Mesothelial cell of epicardium (in vitro differentiated cells): ENCODE results near the gene TEX35. TPM values are rescaled to one million over a fixed set of nuclear protein-coding genes. Genes with fewer than 3 reads are reported as not detected.
A peak's percentile ranks its signal among the peaks of the same experiment; 100 is the strongest.

Source experiments
- DNase-seq, 2 experiments: peaks; one replicate each; pipeline ENCODE4 v3.0.0; 2021; ENCODE audit warnings: low spot score in 2 of 2; ENCODE audit not compliant: unreplicated experiment in 2 of 2
- H3K27ac Mint-ChIP-seq: 2 replicates; pipeline ENCODE4 v1.8.0; 2021; ENCODE audit warnings: mixed read lengths
- H3K27me3 Mint-ChIP-seq: 2 replicates; pipeline ENCODE4 v1.8.0; 2021; ENCODE audit warnings: low read depth, mixed read lengths
- H3K36me3 Mint-ChIP-seq: 2 replicates; pipeline ENCODE4 v1.8.0; 2021; ENCODE audit warnings: mixed read lengths
- H3K4me1 Mint-ChIP-seq: 2 replicates; pipeline ENCODE4 v1.8.0; 2021; ENCODE audit warnings: mixed read lengths
- H3K4me3 Mint-ChIP-seq: 2 replicates; pipeline ENCODE4 v1.8.0; 2021; ENCODE audit warnings: mild to moderate bottlenecking, moderate library complexity, mixed read lengths
- H3K9me3 Mint-ChIP-seq: 2 replicates; pipeline ENCODE4 v1.8.0; 2021; ENCODE audit warnings: mixed read lengths
- total RNA-seq: library from RNA; stranded (reverse); gene quantifications from 3 replicates; pipeline ENCODE4 v1.2.1, GENCODE V29; 2021
- TF ChIP-seq, protein P1 (sequence below): fragments of 200-600 bp; sonication (generic); IDR thresholded peaks from one replicate; pipeline ENCODE4 v1.5.0; 2021; ENCODE audit warnings: antibody characterized with exemption; ENCODE audit not compliant: unreplicated experiment

TEX35 gene
- total RNA-seq, 1 donor from 2014 or later: not detected

DNA sequence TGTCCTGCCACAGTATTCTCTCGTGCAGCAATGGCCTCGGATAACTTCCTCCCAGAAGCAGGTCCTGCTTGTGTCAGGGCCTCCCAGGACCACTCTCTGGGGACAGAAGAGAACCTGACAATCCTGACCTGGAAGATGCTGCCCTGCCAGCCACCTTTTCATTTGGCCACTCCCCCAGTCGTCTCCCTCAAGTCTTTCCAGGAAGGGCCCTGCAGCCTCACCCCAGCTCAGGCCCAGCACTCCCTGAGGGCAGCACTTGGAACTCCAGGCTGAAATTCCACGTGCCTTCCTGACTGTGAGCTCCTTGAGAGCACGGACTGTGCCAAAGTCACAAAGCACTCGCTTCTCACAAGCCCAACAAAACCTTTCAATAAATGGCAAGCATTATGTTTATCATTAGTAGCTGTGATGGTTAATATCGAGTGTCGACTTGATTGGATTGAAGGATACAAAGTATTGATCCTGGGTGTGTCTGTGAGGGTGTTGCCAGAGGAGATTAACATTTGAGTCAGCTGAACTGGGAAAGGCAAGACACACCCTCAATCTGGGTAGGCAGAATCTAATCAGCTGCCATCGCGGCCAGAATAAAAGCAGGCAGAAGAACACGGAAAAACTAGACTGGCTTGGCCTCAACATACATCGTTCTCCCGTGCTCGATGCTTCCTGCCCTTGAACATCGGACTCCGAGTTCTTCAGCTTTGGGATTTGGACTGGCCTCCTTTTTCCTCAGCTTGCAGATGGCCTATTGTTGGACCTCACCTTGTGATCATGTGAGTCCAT is 13.8 kb upstream of the TEX35 start:
- no peak for DNase-seq
- Mint-ChIP-seq H3K4me3 (no peak overlapping the region), H3K27me3 (no peaks in the 10 kb centered on the region), H3K9me3 (no peaks in the 10 kb centered on the region), H3K36me3 (no peaks in the 10 kb centered on the region), H3K4me1 (no peaks in the 10 kb centered on the region), H3K27ac (no peak overlapping the region)
- TF ChIP-seq, protein P1, sequence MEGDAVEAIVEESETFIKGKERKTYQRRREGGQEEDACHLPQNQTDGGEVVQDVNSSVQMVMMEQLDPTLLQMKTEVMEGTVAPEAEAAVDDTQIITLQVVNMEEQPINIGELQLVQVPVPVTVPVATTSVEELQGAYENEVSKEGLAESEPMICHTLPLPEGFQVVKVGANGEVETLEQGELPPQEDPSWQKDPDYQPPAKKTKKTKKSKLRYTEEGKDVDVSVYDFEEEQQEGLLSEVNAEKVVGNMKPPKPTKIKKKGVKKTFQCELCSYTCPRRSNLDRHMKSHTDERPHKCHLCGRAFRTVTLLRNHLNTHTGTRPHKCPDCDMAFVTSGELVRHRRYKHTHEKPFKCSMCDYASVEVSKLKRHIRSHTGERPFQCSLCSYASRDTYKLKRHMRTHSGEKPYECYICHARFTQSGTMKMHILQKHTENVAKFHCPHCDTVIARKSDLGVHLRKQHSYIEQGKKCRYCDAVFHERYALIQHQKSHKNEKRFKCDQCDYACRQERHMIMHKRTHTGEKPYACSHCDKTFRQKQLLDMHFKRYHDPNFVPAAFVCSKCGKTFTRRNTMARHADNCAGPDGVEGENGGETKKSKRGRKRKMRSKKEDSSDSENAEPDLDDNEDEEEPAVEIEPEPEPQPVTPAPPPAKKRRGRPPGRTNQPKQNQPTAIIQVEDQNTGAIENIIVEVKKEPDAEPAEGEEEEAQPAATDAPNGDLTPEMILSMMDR: no peak

DNA sequence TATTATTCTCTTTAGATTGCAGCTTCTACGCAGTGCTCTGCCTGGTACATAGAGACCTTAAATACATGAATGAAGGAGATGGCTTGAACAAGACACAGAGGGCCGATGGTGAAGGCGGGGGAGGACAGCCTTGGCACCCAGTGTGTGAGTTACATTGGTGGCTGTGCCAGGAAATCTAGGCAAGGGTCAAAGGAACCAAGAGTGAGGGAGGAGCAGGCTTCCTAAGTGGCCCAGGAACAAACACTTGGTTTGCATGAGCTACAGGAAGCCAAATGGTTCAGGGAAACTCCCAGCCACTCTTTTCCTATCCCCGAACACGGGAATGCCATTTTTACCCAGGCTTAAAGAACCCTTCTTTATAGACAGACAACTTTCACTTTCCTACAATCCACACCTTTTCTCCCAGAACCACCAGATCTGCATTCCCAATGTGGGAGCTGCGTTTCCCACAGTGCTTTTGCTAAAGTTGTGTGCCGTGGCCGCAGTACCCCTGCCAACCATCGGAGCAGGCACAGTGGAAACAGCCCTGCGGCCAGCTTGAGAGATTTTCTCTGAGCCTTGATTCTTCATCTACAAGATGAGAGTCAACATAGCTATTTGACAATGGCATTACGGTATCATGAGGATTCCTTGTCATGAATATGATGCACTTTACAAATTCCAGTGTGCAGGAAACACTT is 12.7 kb upstream of the TEX35 start:
- Mint-ChIP-seq H3K27ac (no peak overlapping the region), H3K4me3 (no peak overlapping the region), H3K9me3 (no peaks in the 10 kb centered on the region), H3K36me3 (no peaks in the 10 kb centered on the region), H3K4me1 (no peaks in the 10 kb centered on the region), H3K27me3 (no peaks in the 10 kb centered on the region)
- TF ChIP-seq, protein P1: peak; percentile 39
- DNase-seq: no peak

DNA sequence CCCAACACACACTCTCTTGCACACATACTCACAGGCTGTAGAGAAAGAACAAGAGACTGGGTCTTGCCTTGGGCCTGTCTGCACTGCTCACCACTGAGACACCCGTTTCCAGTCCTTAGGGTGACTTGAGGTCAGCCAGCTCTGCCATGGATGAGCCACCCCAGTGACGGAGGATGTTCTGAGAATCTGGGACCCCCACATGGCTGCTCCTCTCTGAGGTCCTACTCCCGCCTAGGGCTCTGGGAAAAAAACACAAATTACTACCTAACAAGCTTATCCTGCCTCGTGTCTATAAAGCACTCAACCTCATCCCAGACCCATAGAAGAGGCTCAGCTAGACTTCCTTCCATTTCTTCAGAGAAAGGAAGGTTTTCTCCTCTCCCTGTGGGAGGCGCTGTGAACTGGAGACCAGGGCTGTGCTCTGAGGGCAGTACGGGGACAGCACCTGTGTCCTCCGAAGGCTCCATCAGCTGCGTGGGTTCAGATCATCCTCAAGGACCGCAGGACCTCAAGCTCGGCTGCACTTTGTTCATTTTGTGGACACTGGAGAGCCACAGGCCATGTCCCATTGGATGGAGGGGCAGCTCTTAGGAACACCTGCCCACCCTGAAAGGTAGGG is 11.9 kb upstream of the TEX35 start:
- DNase-seq: no peak
- TF ChIP-seq, protein P1: no peak
- H3K4me3 Mint-ChIP-seq: no peak overlapping the region
- no peaks in the 10 kb centered on the region for H3K9me3 Mint-ChIP-seq
- no peaks in the 10 kb centered on the region for H3K36me3 Mint-ChIP-seq
- H3K27me3 Mint-ChIP-seq: no peaks in the 10 kb centered on the region
- no peaks in the 10 kb centered on the region for H3K4me1 Mint-ChIP-seq
- no peak overlapping the region for H3K27ac Mint-ChIP-seq

DNA sequence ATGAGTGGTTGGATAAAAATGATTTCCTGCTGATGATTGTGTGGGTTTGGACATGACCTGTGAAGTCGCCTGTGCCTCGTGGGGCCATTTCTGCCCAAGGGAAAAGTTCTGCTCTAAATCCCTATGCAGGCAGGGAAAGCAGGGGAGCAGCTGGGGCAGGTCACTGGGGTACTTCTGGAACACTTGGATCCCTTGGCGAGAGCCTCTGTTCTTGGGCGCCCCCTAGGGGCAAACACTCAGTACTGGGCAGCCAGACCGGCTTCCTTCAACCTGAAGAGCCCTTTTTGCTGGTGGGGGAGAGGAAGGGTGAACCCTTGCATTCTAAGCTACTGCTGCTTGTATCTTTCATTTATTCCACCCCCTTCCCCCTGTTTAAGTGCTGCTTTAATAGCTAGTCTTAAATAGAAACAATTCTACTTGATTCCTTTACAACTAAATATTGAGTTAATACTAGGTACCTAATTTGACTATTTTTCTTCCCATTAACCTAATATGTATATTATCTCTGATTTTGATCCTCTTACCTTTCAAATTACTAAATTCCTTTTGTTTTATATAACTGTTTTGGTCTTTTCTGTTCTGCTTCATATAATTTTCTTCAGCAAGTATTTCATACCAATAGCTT is 11.1 kb upstream of the TEX35 start:
- TF ChIP-seq, protein P1: peak; percentile 85

DNA sequence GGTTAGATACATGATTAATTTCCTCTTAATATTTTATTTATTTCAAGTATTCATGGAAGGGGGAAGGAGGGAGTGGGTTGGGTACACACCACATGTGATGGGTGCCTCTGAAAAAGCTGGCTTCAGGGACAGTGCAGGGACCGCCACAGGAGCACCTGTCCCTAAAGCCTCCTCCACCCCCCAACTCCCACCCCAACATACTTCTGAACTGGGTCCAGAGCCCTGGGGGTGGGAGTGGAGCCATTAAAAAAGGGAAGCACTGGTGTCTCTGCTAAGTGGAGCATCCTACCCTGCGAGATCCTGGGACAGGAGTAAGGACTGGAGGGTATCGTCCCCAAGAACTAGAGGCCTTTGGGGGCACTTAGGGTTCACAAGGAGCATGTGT is 10.6 kb upstream of the TEX35 start:
- Mint-ChIP-seq H3K4me3 (no peak overlapping the region), H3K36me3 (no peaks in the 10 kb centered on the region), H3K27me3 (no peaks in the 10 kb centered on the region), H3K27ac (no peak overlapping the region), H3K9me3 (no peaks in the 10 kb centered on the region), H3K4me1 (no peaks in the 10 kb centered on the region)
- DNase-seq: no peak
- TF ChIP-seq, protein P1: no peak

More for the DNA sequence above, 11.1 kb upstream of the TEX35 start:
- no peaks in the 10 kb centered on the region for H3K36me3 Mint-ChIP-seq
- H3K4me3 Mint-ChIP-seq: no peak overlapping the region
- H3K27me3 Mint-ChIP-seq: no peaks in the 10 kb centered on the region
- H3K4me1 Mint-ChIP-seq: no peaks in the 10 kb centered on the region
- peak; percentile 73 to 84 for DNase-seq
- H3K27ac Mint-ChIP-seq: no peak overlapping the region
- H3K9me3 Mint-ChIP-seq: no peaks in the 10 kb centered on the region
